HEK293T (cell line): ENCODE data around the gene ZNF710.

ENCODE experiments used
- ARNT ChIP-seq: fragments of 450-650 bp; IDR thresholded peaks from 2 replicates; pipeline ENCODE4 v1.6.1; 2017; ENCODE audit warnings: mild to moderate bottlenecking
- BHLHE40 ChIP-seq: fragments of 450-650 bp; IDR thresholded peaks from 2 replicates; pipeline ENCODE4 v1.6.1; 2016; ENCODE audit warnings: mild to moderate bottlenecking, moderate library complexity, borderline replicate concordance
- NFRKB ChIP-seq: fragments of 450-650 bp; IDR thresholded peaks from 2 replicates; pipeline ENCODE4 v1.6.1; 2016; ENCODE audit warnings: mild to moderate bottlenecking, moderate library complexity
- SP1 ChIP-seq: fragments of 450-650 bp; IDR thresholded peaks from 2 replicates; pipeline ENCODE4 v1.6.1; 2017

GRCh38 chr15:90016721-90017120 lies 15.6 kb downstream of the ZNF710 start:
- TF ChIP-seq NFRKB (no peak), ARNT (no peak), SP1 (no peak), BHLHE40 (no peak)
